Thoracic aorta (tissue), 2 donors: ENCODE measurements around the gene NFXL1. TPM values are rescaled to one million over a fixed set of nuclear protein-coding genes. Genes with fewer than 3 reads are reported as not detected.

ENCODE experiments used
- ATAC-seq: fragments of 150-250 bp; one replicate; pipeline ENCODE4 v1.8.0; 2017; ENCODE audit warnings: low read depth; ENCODE audit not compliant: insufficient number of reproducible peaks, low FRiP score
- DNase-seq: peaks from one replicate; pipeline ENCODE4 v3.0.0-alpha.2; 2020; ENCODE audit warnings: low spot score
- H3K27ac ChIP-seq, 2 donors: fragments of 200-600 bp; sonication (generic); 1 replicate in 1 of 2; 2 replicates in 1 of 2; pipeline ENCODE4 v1.5.1; 2016; ENCODE audit warnings: mild to moderate bottlenecking in 2 of 2, moderate library complexity in 2 of 2
- H3K27me3 ChIP-seq: fragments of 200-600 bp; sonication (generic); replicated peaks from 2 replicates; pipeline ENCODE4 v1.6.0; 2016; ENCODE audit warnings: mild to moderate bottlenecking; ENCODE audit not compliant: insufficient read depth
- H3K36me3 ChIP-seq: fragments of 200-600 bp; sonication (generic); one replicate; pipeline ENCODE4 v1.5.1; 2016
- H3K4me1 ChIP-seq, 2 donors: fragments of 200-600 bp; sonication (generic); 1 replicate in 1 of 2; 2 replicates in 1 of 2; pipeline versions ENCODE4 v1.5.1 to v1.6.0; 2016; ENCODE audit warnings: low read depth in 2 of 2, mild to moderate bottlenecking in 1 of 2; ENCODE audit not compliant: control insufficient read depth in 1 of 2
- H3K4me3 ChIP-seq: fragments of 200-600 bp; sonication (generic); 2 replicates; pipeline ENCODE4 v1.5.1; 2016; ENCODE audit warnings: mild to moderate bottlenecking
- H3K9me3 ChIP-seq: fragments of 200-600 bp; sonication (generic); 2 replicates; pipeline ENCODE4 v1.5.1; 2016
- CTCF ChIP-seq: fragments of 200-600 bp; sonication (generic); IDR thresholded peaks from one replicate; pipeline ENCODE4 v1.5.1; 2019; ENCODE audit warnings: antibody characterized with exemption
- total RNA-seq, 2 donors: library from RNA; depleted of rRNA; stranded (reverse); fragments of >200 nt; gene quantifications; one replicate each; pipeline versions ENCODE4 v1.1.0 to v1.2.3, GENCODE V29; 2016

NFXL1 gene
- total RNA-seq, 2 donors from 2014 or later: 5.6 to 13.1 TPM

DNA sequence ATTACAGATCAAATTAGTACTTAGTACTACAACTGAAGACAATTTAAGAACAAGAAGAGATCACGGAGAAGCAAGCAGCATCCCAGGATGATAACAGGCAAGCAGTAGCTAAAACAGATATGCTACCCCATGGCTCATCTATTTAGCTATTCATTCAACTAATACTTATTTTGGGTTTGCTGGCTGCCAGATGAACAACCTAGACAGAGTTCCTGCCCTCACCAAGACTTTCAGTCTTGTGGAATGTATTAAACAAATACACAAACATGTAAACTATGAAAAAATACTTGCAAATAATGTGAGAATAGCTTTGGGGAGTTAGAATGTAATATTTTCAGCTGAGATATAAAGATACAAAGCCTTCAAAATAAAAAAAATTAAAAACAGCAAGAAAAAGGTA, 74.1 kb downstream of the NFXL1 start:
- Histone ChIP-seq H3K4me3 (no peak overlapping the region), H3K9me3 (no peaks in the 10 kb centered on the region), H3K27ac (no peak overlapping the region), H3K36me3 (peaks cover 5% of the 10 kb centered on the region), H3K4me1 (peaks cover 11 to 19% of the 10 kb centered on the region in 2 donors), H3K27me3 (no peaks in the 10 kb centered on the region)
- no peak for DNase-seq
- no peak for TF ChIP-seq CTCF
- no peak for ATAC-seq

DNA sequence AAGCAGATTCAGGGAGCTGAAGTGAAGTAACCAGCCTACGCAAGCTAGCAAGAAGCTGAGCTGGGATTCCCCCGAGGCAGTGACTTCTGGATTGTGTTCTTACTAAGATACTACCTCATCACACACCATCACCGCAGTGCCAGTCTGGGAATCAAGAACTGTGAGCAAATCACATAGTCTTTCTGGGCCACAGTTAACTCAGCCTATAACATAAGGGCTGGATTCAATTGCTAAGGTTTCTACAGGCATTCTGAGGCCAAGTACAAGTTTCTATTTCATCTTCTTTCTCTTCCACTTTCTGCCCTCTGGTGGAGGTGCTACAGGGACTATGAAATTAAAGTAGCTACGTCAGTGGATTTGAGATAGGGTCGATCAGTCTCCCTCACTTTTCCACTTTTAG, 75.1 kb downstream of the NFXL1 start:
- Histone ChIP-seq H3K4me3 (no peak overlapping the region), H3K9me3 (no peaks in the 10 kb centered on the region), H3K4me1 (peaks cover 12 to 21% of the 10 kb centered on the region in 2 donors), H3K27me3 (no peaks in the 10 kb centered on the region), H3K36me3 (peaks cover 1% of the 10 kb centered on the region), H3K27ac (no peak overlapping the region)
- no peak for TF ChIP-seq CTCF
- DNase-seq: no peak
- no peak for ATAC-seq

DNA sequence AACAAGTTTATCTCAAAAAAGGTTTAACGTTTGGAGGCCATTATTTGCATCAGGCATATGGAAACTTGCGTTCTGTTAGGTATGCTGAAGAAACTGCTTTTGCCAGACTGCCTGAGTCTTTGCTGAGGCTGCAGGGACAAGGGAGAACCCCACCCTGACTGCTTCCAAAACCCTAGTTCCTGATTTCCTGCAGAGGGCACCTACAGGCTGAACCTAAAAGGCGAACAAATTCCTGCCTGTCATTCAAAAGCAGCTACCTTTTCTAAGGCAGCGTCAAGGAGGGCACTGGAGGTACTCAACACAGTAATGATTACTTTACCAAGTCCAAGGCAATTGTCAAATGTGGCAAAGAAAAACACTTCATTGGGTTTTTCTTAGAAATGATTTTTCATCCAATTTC, 75.9 kb downstream of the NFXL1 start:
- H3K4me3 ChIP-seq: no peak overlapping the region
- H3K36me3 ChIP-seq: no peaks in the 10 kb centered on the region
- H3K4me1 ChIP-seq: peaks cover 12 to 21% of the 10 kb centered on the region in 2 donors
- H3K27me3 ChIP-seq: no peaks in the 10 kb centered on the region
- TF ChIP-seq CTCF: no peak
- H3K9me3 ChIP-seq: no peaks in the 10 kb centered on the region
- ATAC-seq (no peak), DNase-seq (no peak)
- H3K27ac ChIP-seq: no peak overlapping the region

GRCh38 chr4:47837908-47838294, 76.5 kb downstream of the NFXL1 start, which contains the start of gene CORIN:
CORIN (minus strand) TSS chr4:47838067; CDS start chr4:47837949, 118 bp downstream.
- Histone ChIP-seq H3K9me3 (no peaks in the 10 kb centered on the region), H3K4me3 (peak within 1 kb of the TSS; percentile 71), H3K27me3 (no peaks in the 10 kb centered on the region), H3K4me1 (peaks cover 12 to 21% of the 10 kb centered on the region in 2 donors), H3K27ac (no peak within 1 kb of the TSS), H3K36me3 (no peaks in the 10 kb centered on the region)
- TF ChIP-seq CTCF: no peak
- DNase-seq (no peak), ATAC-seq (no peak)

- no peaks in the 10 kb centered on the region for H3K27me3 ChIP-seq
- no peaks in the 10 kb centered on the region for H3K9me3 ChIP-seq
- H3K4me1 ChIP-seq: peaks cover 12 to 21% of the 10 kb centered on the region in 2 donors
- no peaks in the 10 kb centered on the region for H3K36me3 ChIP-seq
- no peak for TF ChIP-seq CTCF
- no peak overlapping the region for H3K27ac ChIP-seq
- DNase-seq: no peak
- no peak for ATAC-seq
- H3K4me3 ChIP-seq: peak overlapping the region; percentile 71
These were observed 77.1 kb downstream of the NFXL1 start for GRCh38 chr4:47837094-47837907.
